GM23338 (cell line): ENCODE measurements around the gene GPC2. TPM values are rescaled to one million over a fixed set of nuclear protein-coding genes. Genes with fewer than 3 reads are reported as not detected.
"Not testable (repeated sequence)": the region's sequence is repeated elsewhere in the genome, so short reads cannot be mapped to it uniquely, and the experiment has no call there.

Experiments
- ATAC-seq: fragments of 200-7000 bp; cut with Tn5 transposase; 3 replicates; pipeline ENCODE4 v1.9.1; 2020
- DNase-seq: peaks from one replicate; pipeline ENCODE4 v3.0.0-alpha.2; 2015; ENCODE audit warnings: low spot score
- H2AFZ ChIP-seq: fragments of 200-600 bp; sonication (generic); 2 replicates; pipeline ENCODE4 v1.8.0; 2016; ENCODE audit warnings: antibody characterized with exemption, mild to moderate bottlenecking, moderate library complexity
- H3F3A ChIP-seq: fragments of 200-600 bp; sonication (generic); replicated peaks from 2 replicates; pipeline ENCODE4 v1.8.0; 2017; ENCODE audit warnings: antibody characterized with exemption, mixed run types, low read depth
- H3K27ac ChIP-seq: fragments of 200-600 bp; sonication (generic); 2 replicates; pipeline ENCODE4 v1.6.1; 2016; ENCODE audit warnings: low read depth
- H3K27me3 ChIP-seq: fragments of 200-600 bp; sonication (generic); 2 replicates; pipeline ENCODE4 v1.8.0; 2016; ENCODE audit warnings: mild to moderate bottlenecking, mixed run types, moderate library complexity; ENCODE audit not compliant: insufficient read depth
- H3K36me3 ChIP-seq: fragments of 200-600 bp; sonication (generic); 2 replicates; pipeline ENCODE4 v1.8.0; 2016; ENCODE audit warnings: mild to moderate bottlenecking; ENCODE audit not compliant: insufficient read depth
- H3K4me1 ChIP-seq: fragments of 200-600 bp; sonication (generic); 2 replicates; pipeline ENCODE4 v1.8.0; 2016; ENCODE audit warnings: mild to moderate bottlenecking, moderate library complexity; ENCODE audit not compliant: insufficient read depth
- H3K4me2 ChIP-seq: fragments of 200-600 bp; sonication (generic); 2 replicates; pipeline ENCODE4 v1.7.1; 2017; ENCODE audit warnings: mixed run types
- H3K4me3 ChIP-seq: fragments of 200-600 bp; sonication (generic); 2 replicates; pipeline ENCODE4 v1.6.1; 2016; ENCODE audit warnings: mixed run types
- H3K79me2 ChIP-seq: fragments of 200-600 bp; sonication (generic); replicated peaks from 2 replicates; pipeline ENCODE4 v1.8.0; 2017; ENCODE audit warnings: mild to moderate bottlenecking; ENCODE audit not compliant: insufficient read depth
- H3K9me2 ChIP-seq: fragments of 200-600 bp; sonication (generic); 2 replicates; pipeline ENCODE4 v1.8.0; 2017; ENCODE audit not compliant: insufficient read depth
- H4K20me1 ChIP-seq: fragments of 200-600 bp; sonication (generic); replicated peaks from 2 replicates; pipeline ENCODE4 v1.8.0; 2017; ENCODE audit warnings: mild to moderate bottlenecking; ENCODE audit not compliant: insufficient read depth
- H3K27ac Mint-ChIP-seq: 2 replicates; pipeline ENCODE4 v1.8.0; 2020; ENCODE audit warnings: inconsistent platforms, mild to moderate bottlenecking, moderate library complexity, mixed read lengths
- H3K27me3 Mint-ChIP-seq: 3 replicates; pipeline ENCODE4 v1.8.0; 2022; ENCODE audit warnings: low read depth, mild to moderate bottlenecking, moderate library complexity, mixed read lengths, inconsistent platforms; ENCODE audit not compliant: insufficient read depth, poor library complexity
- H3K36me3 Mint-ChIP-seq: 3 replicates; pipeline ENCODE4 v1.8.0; 2021; ENCODE audit warnings: low read depth, mild to moderate bottlenecking, inconsistent platforms, moderate library complexity, mixed read lengths
- H3K4me1 Mint-ChIP-seq: 3 replicates; pipeline ENCODE4 v1.8.0; 2020; ENCODE audit warnings: mild to moderate bottlenecking, inconsistent platforms, mixed read lengths
- H3K4me3 Mint-ChIP-seq: 3 replicates; pipeline ENCODE4 v1.8.0; 2021; ENCODE audit warnings: moderate library complexity, mild to moderate bottlenecking, inconsistent platforms, mixed read lengths
- H3K9me3 Mint-ChIP-seq: 3 replicates; pipeline ENCODE4 v1.8.0; 2020; ENCODE audit warnings: moderate library complexity, mild to moderate bottlenecking, inconsistent platforms, mixed read lengths
- CREB1 ChIP-seq: fragments of 250-450 bp; sonication (Bioruptor Pico); IDR thresholded peaks from 2 replicates; pipeline ENCODE4 v1.5.0; 2020; ENCODE audit warnings: low read depth, mild to moderate bottlenecking, moderate library complexity
- ETS1 ChIP-seq: IDR thresholded peaks from 2 replicates; pipeline ENCODE4 v1.6.1; 2016; ENCODE audit warnings: antibody characterized with exemption
- EZH2 ChIP-seq: fragments of 200-600 bp; sonication (generic); IDR thresholded peaks from one replicate; pipeline ENCODE4 v1.8.0; 2017; ENCODE audit warnings: antibody characterized with exemption, mild to moderate bottlenecking, low read depth; ENCODE audit not compliant: unreplicated experiment
- EZH2phosphoT487 ChIP-seq: fragments of 200-600 bp; sonication (generic); IDR thresholded peaks from one replicate; pipeline ENCODE4 v1.8.1; 2018; ENCODE audit warnings: antibody characterized with exemption; ENCODE audit not compliant: unreplicated experiment
- JUNB ChIP-seq: IDR thresholded peaks from one replicate; pipeline ENCODE4 v1.6.1; 2016; ENCODE audit warnings: antibody characterized with exemption; ENCODE audit not compliant: unreplicated experiment
- NANOG ChIP-seq: IDR thresholded peaks from 2 replicates; pipeline ENCODE4 v1.6.1; 2016; ENCODE audit warnings: antibody characterized with exemption, borderline replicate concordance
- REST ChIP-seq: IDR thresholded peaks from one replicate; pipeline ENCODE4 v1.6.1; 2018; ENCODE audit warnings: antibody characterized with exemption; ENCODE audit not compliant: unreplicated experiment
- STAT1 ChIP-seq: IDR thresholded peaks from one replicate; pipeline ENCODE4 v1.6.1; 2016; ENCODE audit warnings: antibody characterized with exemption; ENCODE audit not compliant: unreplicated experiment
- polyA plus RNA-seq: library from polyadenylated mRNA; unstranded; fragments of >200 nt; fragmentation: Nextera tagmentation; extraction: Ambion mirVana; gene quantifications from 2 replicates; pipeline ENCODE4 v1.2.1, GENCODE V29; 2016
- total RNA-seq: library from RNA; depleted of rRNA; stranded (reverse); fragments of >200 nt; shearing (Covaris generic); gene quantifications from 2 replicates; pipeline ENCODE4 v1.2.3, GENCODE V29; 2014

The GPC2 gene
- total and polyA plus RNA-seq, 2 experiments from 2014 or later, result 10.7 to 48.8 TPM

GRCh38 chr7:100221231-100221718 lies 44.1 kb upstream of the GPC2 start:
- ATAC-seq (no peak), DNase-seq (no peak)
- H3K4me3 ChIP-seq, result no peak overlapping the region
- 0 out of 2 replicates have a peak, but pooled peaks cover under 1% of the 10 kb centered on the region for H3K27me3 ChIP-seq
- H3K4me2 ChIP-seq, result no peak overlapping the region
- H3K79me2 ChIP-seq, result no peaks in the 10 kb centered on the region
- H3K27ac ChIP-seq, result no peak overlapping the region
- no peaks in the 10 kb centered on the region for H3K4me1 ChIP-seq
- H2AFZ ChIP-seq, result no peak overlapping the region
- H4K20me1 ChIP-seq, result no peaks in the 10 kb centered on the region
- no peaks in the 10 kb centered on the region for H3K36me3 ChIP-seq
- Mint-ChIP-seq H3K27ac (no peak overlapping the region), H3K9me3 (no peaks in the 10 kb centered on the region), H3K4me1 (peaks cover 4% of the 10 kb centered on the region), H3K27me3 (peaks cover 4% of the 10 kb centered on the region), H3K4me3 (no peak overlapping the region), H3K36me3 (peaks cover 4% of the 10 kb centered on the region; the same call in 2 of the 3 replicates)
- H3F3A ChIP-seq, result no peaks in the 10 kb centered on the region
- TF ChIP-seq REST, result no peak
- H3K9me2 ChIP-seq, result no peaks in the 10 kb centered on the region

- no peaks in the 10 kb centered on the region for H3K9me3 Mint-ChIP-seq
- peaks cover 4% of the 10 kb centered on the region; the same call in 2 of the 3 replicates for H3K36me3 Mint-ChIP-seq
- Histone ChIP-seq H3K79me2 (no peaks in the 10 kb centered on the region), H3K27ac (no peak overlapping the region), H3K9me2 (no peaks in the 10 kb centered on the region), H4K20me1 (0 out of 2 replicates have a peak, but pooled peaks cover 2% of the 10 kb centered on the region), H3K4me2 (no peak overlapping the region), H3K27me3 (0 out of 2 replicates have a peak, but pooled peaks cover 7% of the 10 kb centered on the region), H2AFZ (no peak overlapping the region), H3K36me3 (no peaks in the 10 kb centered on the region), H3K4me3 (no peak overlapping the region), H3K4me1 (no peaks in the 10 kb centered on the region), H3F3A (no peaks in the 10 kb centered on the region)
- no peak overlapping the region for H3K27ac Mint-ChIP-seq
- no peak overlapping the region for H3K4me3 Mint-ChIP-seq
- DNase-seq (no peak), ATAC-seq (no peak)
- H3K27me3 Mint-ChIP-seq, result peaks cover 4% of the 10 kb centered on the region
- peaks cover 4% of the 10 kb centered on the region; the same call in 2 of the 3 replicates for H3K4me1 Mint-ChIP-seq
- TF ChIP-seq ETS1, result no peak
- no peak for TF ChIP-seq EZH2
- TF ChIP-seq EZH2phosphoT487, result no peak
- TF ChIP-seq STAT1, result no peak
- TF ChIP-seq REST, result no peak
- TF ChIP-seq CREB1 (CRISPR knock-in tag), result no peak
- TF ChIP-seq NANOG, result no peak
- TF ChIP-seq JUNB, result no peak
These were observed 43.5 kb upstream of the GPC2 start for GRCh38 chr7:100220586-100221230.

GRCh38 chr7:100219801-100220585 lies 42.8 kb upstream of the GPC2 start, which contains the start of gene PVRIG:
Gene PVRIG (plus strand): TSS chr7:100219949. CDS start chr7:100219971, 22 bp downstream.
- not testable (repeated sequence) for DNase-seq, H3K9me3 Mint-ChIP-seq, H3K27ac ChIP-seq, H3K4me3 Mint-ChIP-seq, H3K79me2 ChIP-seq, H4K20me1 ChIP-seq, H3K36me3 Mint-ChIP-seq, H3K4me1 ChIP-seq, ATAC-seq, H3F3A ChIP-seq, H2AFZ ChIP-seq, H3K4me1 Mint-ChIP-seq, H3K4me3 ChIP-seq, H3K4me2 ChIP-seq, H3K27me3 Mint-ChIP-seq, H3K9me2 ChIP-seq, H3K36me3 ChIP-seq, H3K27ac Mint-ChIP-seq
- peaks cover 14% of the 10 kb centered on the region; the same call in 1 of the 2 replicates for H3K27me3 ChIP-seq
